Natural killer cell (primary cell): ENCODE results near the gene JAZF1. TPM values are rescaled to one million over a fixed set of nuclear protein-coding genes. Genes with fewer than 3 reads are reported as not detected.
A peak's percentile ranks its signal among the peaks of the same experiment; 100 is the strongest.

Source experiments
- ATAC-seq, 3 donors: fragments of 150-1000 bp in 2 of 3; fragments of 200-7000 bp in 1 of 3; cut with Tn5 transposase; 1 replicate in 1 of 3; 2 replicates in 2 of 3; pipeline ENCODE4 v1.10.0; 2021; ENCODE audit warnings: mild to moderate bottlenecking in 2 of 3, moderate library complexity in 2 of 3
- DNase-seq, 2 donors: peaks; one replicate each; pipeline versions ENCODE4 v3.0.0 to v3.0.0-alpha.2; 2013 to 2021; ENCODE audit warnings: mixed read lengths in 1 of 2
- H3K27ac ChIP-seq: one replicate; pipeline ENCODE4 v1.5.1; 2013; ENCODE audit warnings: mild to moderate bottlenecking, low read length
- H3K27me3 ChIP-seq: one replicate; pipeline ENCODE4 v1.6.1; 2013; ENCODE audit warnings: low read length; ENCODE audit not compliant: control insufficient read depth, insufficient read depth
- H3K36me3 ChIP-seq: one replicate; pipeline ENCODE4 v1.6.1; 2013; ENCODE audit warnings: low read length; ENCODE audit not compliant: control insufficient read depth, insufficient read depth
- H3K4me1 ChIP-seq: one replicate; pipeline ENCODE4 v1.6.1; 2013; ENCODE audit warnings: low read length; ENCODE audit not compliant: control insufficient read depth, insufficient read depth
- H3K4me3 ChIP-seq: one replicate; pipeline ENCODE4 v1.5.1; 2013; ENCODE audit warnings: low read length
- H3K9me3 ChIP-seq: one replicate; pipeline ENCODE4 v1.6.1; 2013; ENCODE audit warnings: low read length; ENCODE audit not compliant: control insufficient read depth, insufficient read depth
- H3K27ac Mint-ChIP-seq, 2 donors: one replicate each; pipeline ENCODE4 v1.8.0; 2022; ENCODE audit warnings: mild to moderate bottlenecking in 2 of 2, mixed read lengths in 2 of 2, moderate library complexity in 1 of 2
- H3K27me3 Mint-ChIP-seq, 2 donors: one replicate each; pipeline ENCODE4 v1.8.0; 2022; ENCODE audit warnings: low read depth in 2 of 2, mixed read lengths in 2 of 2
- H3K36me3 Mint-ChIP-seq: one replicate; pipeline ENCODE4 v1.8.0; 2022; ENCODE audit warnings: mixed read lengths
- H3K4me1 Mint-ChIP-seq, 2 donors: one replicate each; pipeline ENCODE4 v1.8.0; 2022; ENCODE audit warnings: mixed read lengths in 2 of 2
- H3K4me3 Mint-ChIP-seq: one replicate; pipeline ENCODE4 v1.8.0; 2022; ENCODE audit warnings: mild to moderate bottlenecking, moderate library complexity, mixed read lengths
- H3K9me3 Mint-ChIP-seq, 2 donors: one replicate each; pipeline ENCODE4 v1.8.0; 2022; ENCODE audit warnings: mixed read lengths in 2 of 2
- CTCF ChIP-seq: fragments of 200-600 bp; IDR thresholded peaks from one replicate; pipeline ENCODE4 v1.8.0; 2022; ENCODE audit warnings: antibody characterized with exemption
- WGBS: methylation state at CpG from one replicate; pipeline ENCODE4 v1.1.7; 2013; ENCODE audit warnings: missing lambda C conversion rate; ENCODE audit not compliant: insufficient coverage; 5-methylcytosine and 5-hydroxymethylcytosine counted together
- intact Hi-C: fragments of 100-400 bp; cut with micrococcal nuclease; formaldehyde crosslinking; loops from one replicate; pipeline ENCODE4 v1.14.2; 2022
- total RNA-seq, 4 donors: library from RNA; stranded (reverse); fragments of 120-200 nt in 1 of 4; gene quantifications; one replicate each; pipeline versions ENCODE4 v1.2.3 to v1.2.4, GENCODE V29; 2013 to 2022

The JAZF1 gene
- total RNA-seq, 3 donors from 2014 or later (not counting 1 experiment from before 2014, with no cell fraction given), result 82.5 to 89.7 (median 87.6) TPM

GRCh38 chr7:27966219-27966780 lies 214.3 kb downstream of the JAZF1 start:
- peaks cover 63 to 77% of the 10 kb centered on the region in 2 donors for H3K4me1 Mint-ChIP-seq

GRCh38 chr7:27965650-27966049 lies 214.9 kb downstream of the JAZF1 start:
- Histone ChIP-seq H3K4me1 (peaks cover 5% of the 10 kb centered on the region), H3K36me3 (no peaks in the 10 kb centered on the region), H3K27me3 (no peaks in the 10 kb centered on the region), H3K9me3 (no peaks in the 10 kb centered on the region), H3K27ac (no peak overlapping the region), H3K4me3 (no peak overlapping the region)
- Mint-ChIP-seq H3K9me3 (no peaks in the 10 kb centered on the region), H3K4me3 (no peak overlapping the region), H3K27me3 (no peaks in the 10 kb centered on the region), H3K27ac (peak overlapping the region; percentile 64 to 78), H3K36me3 (no peaks in the 10 kb centered on the region), H3K4me1 (peaks cover 63 to 77% of the 10 kb centered on the region in 2 donors)
- ATAC-seq (no peak), DNase-seq (no peak)
- intact Hi-C loops, result no loop called here
- TF ChIP-seq CTCF, result no peak
- WGBS, result 100% methylated on average over 1 of the region's 2 CpGs

More at GRCh38 chr7:27966219-27966780, 214.3 kb downstream of the JAZF1 start:
- H3K4me1 ChIP-seq, result peaks cover 5% of the 10 kb centered on the region
- intact Hi-C loops, result no loop called here
- no peak for TF ChIP-seq CTCF
- H3K4me3 ChIP-seq, result no peak overlapping the region
- DNase-seq (no peak), ATAC-seq (peak in 1 of 3 donors; percentile 45)
- H3K27ac ChIP-seq, result no peak overlapping the region
- peak overlapping the region; percentile 64 to 78 for H3K27ac Mint-ChIP-seq
- 25% methylated on average over 1 of the region's 3 CpGs for WGBS
- H3K4me3 Mint-ChIP-seq, result peak overlapping the region; percentile 49
- no peaks in the 10 kb centered on the region for H3K9me3 ChIP-seq
- no peaks in the 10 kb centered on the region for H3K9me3 Mint-ChIP-seq
- H3K36me3 Mint-ChIP-seq, result no peaks in the 10 kb centered on the region
- no peaks in the 10 kb centered on the region for H3K36me3 ChIP-seq
- no peaks in the 10 kb centered on the region for H3K27me3 ChIP-seq
- H3K27me3 Mint-ChIP-seq, result no peaks in the 10 kb centered on the region

- Mint-ChIP-seq H3K4me1 (peaks cover 71 to 80% of the 10 kb centered on the region in 2 donors), H3K36me3 (no peaks in the 10 kb centered on the region), H3K9me3 (no peaks in the 10 kb centered on the region), H3K27ac (peak overlapping the region in 1 of 2 donors; percentile 22), H3K27me3 (no peaks in the 10 kb centered on the region), H3K4me3 (no peak overlapping the region)
- no peak overlapping the region for H3K27ac ChIP-seq
- H3K27me3 ChIP-seq, result no peaks in the 10 kb centered on the region
- TF ChIP-seq CTCF, result no peak
- H3K9me3 ChIP-seq, result no peaks in the 10 kb centered on the region
- intact Hi-C loops, result loop anchor here (5.0 kb wide), 1 partner anchor 53 kb away; no protein-coding TSS in a partner anchor
- 96% methylated on average over 3 of the region's 3 CpGs for WGBS
- no peak overlapping the region for H3K4me3 ChIP-seq
- ATAC-seq (no peak), DNase-seq (no peak)
- H3K4me1 ChIP-seq, result peaks cover 5% of the 10 kb centered on the region
- H3K36me3 ChIP-seq, result no peaks in the 10 kb centered on the region
Measured at GRCh38 chr7:27964820-27965219, 215.8 kb downstream of the JAZF1 start.

- H3K4me1 Mint-ChIP-seq, result peaks cover 71 to 78% of the 10 kb centered on the region in 2 donors
- H3K27ac ChIP-seq, result no peak overlapping the region
- no peaks in the 10 kb centered on the region for H3K27me3 Mint-ChIP-seq
- no peaks in the 10 kb centered on the region for H3K36me3 Mint-ChIP-seq
- H3K9me3 ChIP-seq, result no peaks in the 10 kb centered on the region
- H3K4me3 ChIP-seq, result no peak overlapping the region
- H3K27ac Mint-ChIP-seq, result no peak overlapping the region
- TF ChIP-seq CTCF, result no peak
- H3K4me3 Mint-ChIP-seq, result no peak overlapping the region
- DNase-seq (no peak), ATAC-seq (no peak)
- H3K36me3 ChIP-seq, result no peaks in the 10 kb centered on the region
- no peaks in the 10 kb centered on the region for H3K27me3 ChIP-seq
- intact Hi-C loops, result loop anchor here (5.0 kb wide), 1 partner anchor 51 kb away; no protein-coding TSS in a partner anchor
- no CpG with 5 or more reads among the region's 1 CpG for WGBS
- no peaks in the 10 kb centered on the region for H3K9me3 Mint-ChIP-seq
- peaks cover 5% of the 10 kb centered on the region for H3K4me1 ChIP-seq
Measured at GRCh38 chr7:27963056-27963455, 217.5 kb downstream of the JAZF1 start.
